Stomach (tissue), 9 donors: ENCODE data around the gene BNC2. TPM values are rescaled to one million over a fixed set of nuclear protein-coding genes. Genes with fewer than 3 reads are reported as not detected.
"Not testable (repeated sequence)": the region's sequence is repeated elsewhere in the genome, so short reads cannot be mapped to it uniquely, and the experiment has no call there.

Source experiments
- DNase-seq, 2 donors: peaks; one replicate each; pipeline versions ENCODE4 v3.0.0 to v3.0.0-alpha.2; 2013 to 2019
- H3K27ac ChIP-seq, 5 donors: fragments of 200-600 bp in 4 of 5; sonication (generic) in 4 of 5; one replicate each; pipeline ENCODE4 v1.5.1; 2013 to 2019; ENCODE audit warnings: mild to moderate bottlenecking in 1 of 5, moderate library complexity in 1 of 5
- H3K27me3 ChIP-seq, 3 donors: fragments of 200-600 bp; sonication (generic); one replicate each; pipeline ENCODE4 v1.5.1; 2017 to 2019; ENCODE audit warnings: mixed run types in 1 of 3
- H3K36me3 ChIP-seq, 4 donors: fragments of 200-600 bp; sonication (generic); 1 replicate in 3 of 4; 2 replicates in 1 of 4; pipeline ENCODE4 v1.5.1; 2016 to 2019
- H3K4me1 ChIP-seq, 4 donors: fragments of 200-600 bp; sonication (generic); one replicate each; pipeline ENCODE4 v1.5.1; 2016 to 2019
- H3K4me3 ChIP-seq, 4 donors: fragments of 200-600 bp; sonication (generic) in 3 of 4; one replicate each; pipeline ENCODE4 v1.5.1; 2016 to 2019; ENCODE audit warnings: mild to moderate bottlenecking in 1 of 4
- H3K9me3 ChIP-seq, 4 donors: fragments of 200-600 bp; sonication (generic); one replicate each; pipeline ENCODE4 v1.5.1; 2016 to 2019
- EP300 ChIP-seq: sonication (generic); formaldehyde crosslinking; IDR thresholded peaks from one replicate; pipeline ENCODE4 v1.6.1; 2017; ENCODE audit warnings: antibody characterized with exemption
- POLR2A ChIP-seq, 4 donors: fragments of 450-650 bp; IDR thresholded peaks; one replicate each; pipeline ENCODE4 v1.6.1; 2016; ENCODE audit warnings: antibody characterized with exemption in 4 of 4, control low read depth in 2 of 4, mild to moderate bottlenecking in 1 of 4, moderate library complexity in 1 of 4
- POLR2AphosphoS5 ChIP-seq, 3 donors: sonication (generic); formaldehyde crosslinking; IDR thresholded peaks; one replicate each; pipeline ENCODE4 v1.6.1; 2016; ENCODE audit warnings: antibody characterized with exemption in 3 of 3
- WGBS, 5 donors: extraction: QIAGEN DNeasy Blood & Tissue Kit in 3 of 5; methylation state at CpG; one replicate each; pipeline versions ENCODE4 v1.1.5 to v1.1.7; 2013 to 2018; 5-methylcytosine and 5-hydroxymethylcytosine counted together
- intact Hi-C: fragments of 100-400 bp; cut with DNase I; formaldehyde crosslinking; loops from one replicate; pipeline ENCODE4 v1.15.1; 2023; ENCODE audit warnings: low total_unique reads
- polyA plus RNA-seq, 3 donors: library from polyadenylated mRNA; stranded (reverse); fragments of 200-250 nt; gene quantifications; one replicate each; pipeline ENCODE4 v1.2.3, GENCODE V29; 2013
- total RNA-seq, 5 donors: library from RNA; depleted of rRNA; stranded (reverse); fragments of >200 nt; gene quantifications; one replicate each; pipeline versions ENCODE4 v1.1.0 to v1.2.3, GENCODE V29; 2014 to 2016
- TF ChIP-seq, protein P1 (sequence below), 7 experiments: fragments of 450-650 bp in 4 of 7; fragments of 200-600 bp in 3 of 7; sonication (generic) in 3 of 7; IDR thresholded peaks; one replicate each; pipeline ENCODE4 v1.5.1; 2016 to 2019; ENCODE audit warnings: antibody characterized with exemption in 7 of 7, control low read depth in 2 of 7, mild to moderate bottlenecking in 1 of 7
- donor health status: healthy with polysubstance abuse.
- donor health status: Bipolar disorder and iron deficiency.
- donor health status: healthy.

BNC2 gene
- total and polyA plus RNA-seq, 8 donors: 1.1 to 60.7 (median 7.6) TPM

DNA sequence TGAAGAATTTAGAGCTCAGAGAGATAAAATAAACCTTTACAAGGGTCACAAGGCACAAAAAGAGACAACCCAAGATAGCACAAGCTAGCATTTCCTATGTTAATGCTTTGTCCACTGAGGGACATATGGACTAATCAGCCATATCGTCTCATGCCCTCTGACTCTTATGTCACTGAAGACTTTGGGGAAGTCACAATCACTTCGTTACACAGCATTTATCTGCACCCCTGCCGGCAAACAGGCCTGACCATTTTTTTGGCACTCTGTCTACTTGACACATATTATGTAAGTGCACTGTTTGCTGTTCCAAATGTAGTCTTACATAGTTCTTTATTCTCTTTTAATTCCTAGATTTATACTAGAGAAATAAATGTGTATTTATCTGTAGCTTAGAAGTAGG lies 13.9 kb upstream of the BNC2 start:
- Histone ChIP-seq H3K36me3 (no peaks in the 10 kb centered on the region), H3K27me3 (no peaks in the 10 kb centered on the region), H3K9me3 (no peaks in the 10 kb centered on the region), H3K4me3 (no peak overlapping the region), H3K27ac (peak overlapping the region in 3 of 5 donors; percentile 37 to 55 (median 43)), H3K4me1 (peaks cover 0 to 12% (median 3%) of the 10 kb centered on the region in 4 donors)
- DNase-seq: no peak
- TF ChIP-seq, protein P1, sequence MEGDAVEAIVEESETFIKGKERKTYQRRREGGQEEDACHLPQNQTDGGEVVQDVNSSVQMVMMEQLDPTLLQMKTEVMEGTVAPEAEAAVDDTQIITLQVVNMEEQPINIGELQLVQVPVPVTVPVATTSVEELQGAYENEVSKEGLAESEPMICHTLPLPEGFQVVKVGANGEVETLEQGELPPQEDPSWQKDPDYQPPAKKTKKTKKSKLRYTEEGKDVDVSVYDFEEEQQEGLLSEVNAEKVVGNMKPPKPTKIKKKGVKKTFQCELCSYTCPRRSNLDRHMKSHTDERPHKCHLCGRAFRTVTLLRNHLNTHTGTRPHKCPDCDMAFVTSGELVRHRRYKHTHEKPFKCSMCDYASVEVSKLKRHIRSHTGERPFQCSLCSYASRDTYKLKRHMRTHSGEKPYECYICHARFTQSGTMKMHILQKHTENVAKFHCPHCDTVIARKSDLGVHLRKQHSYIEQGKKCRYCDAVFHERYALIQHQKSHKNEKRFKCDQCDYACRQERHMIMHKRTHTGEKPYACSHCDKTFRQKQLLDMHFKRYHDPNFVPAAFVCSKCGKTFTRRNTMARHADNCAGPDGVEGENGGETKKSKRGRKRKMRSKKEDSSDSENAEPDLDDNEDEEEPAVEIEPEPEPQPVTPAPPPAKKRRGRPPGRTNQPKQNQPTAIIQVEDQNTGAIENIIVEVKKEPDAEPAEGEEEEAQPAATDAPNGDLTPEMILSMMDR (IDR thresholded peaks at IDR 0.05): no peak
- TF ChIP-seq EP300: no peak
- TF ChIP-seq POLR2AphosphoS5 (IDR thresholded peaks at IDR 0.05): no peak
- no peak for TF ChIP-seq POLR2A (IDR thresholded peaks at IDR 0.05)
- intact Hi-C loops: no loop called here
- 24 to 44% (median 39%) methylated on average over 3 of the region's 3 CpGs for WGBS, 5 donors

DNA sequence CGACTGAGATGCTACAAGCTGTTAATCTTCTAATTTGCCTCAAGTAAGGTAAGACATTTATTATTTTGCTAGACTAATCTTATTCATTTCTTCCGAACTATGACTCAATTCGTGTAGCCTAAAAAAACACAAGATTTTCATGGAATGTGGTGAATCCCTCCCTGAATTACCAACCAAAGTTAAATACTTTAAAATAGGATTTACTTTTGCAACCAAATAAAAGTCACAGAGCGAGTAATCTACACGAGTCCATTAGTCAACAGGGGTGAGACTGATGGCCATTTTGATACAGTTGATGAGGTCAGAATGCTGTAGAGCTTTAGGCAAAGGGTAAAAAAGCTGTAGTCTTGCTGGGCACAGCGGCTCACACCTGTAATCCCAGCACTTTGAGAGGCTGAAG lies 13.1 kb upstream of the BNC2 start:
- H3K4me1 ChIP-seq: peaks cover 0 to 12% (median 3%) of the 10 kb centered on the region in 4 donors
- TF ChIP-seq POLR2A (IDR thresholded peaks at IDR 0.05): no peak
- TF ChIP-seq, protein P1 (IDR thresholded peaks at IDR 0.05): no peak
- TF ChIP-seq EP300: no peak
- TF ChIP-seq POLR2AphosphoS5 (IDR thresholded peaks at IDR 0.05): no peak
- H3K27me3 ChIP-seq: no peaks in the 10 kb centered on the region
- intact Hi-C loops: no loop called here
- no peak overlapping the region for H3K4me3 ChIP-seq
- DNase-seq: no peak
- 75 to 83% (median 77%) methylated on average over 6 of the region's 6 CpGs for WGBS, 5 donors
- H3K27ac ChIP-seq: no peak overlapping the region
- H3K9me3 ChIP-seq: no peaks in the 10 kb centered on the region
- H3K36me3 ChIP-seq: no peaks in the 10 kb centered on the region

DNA sequence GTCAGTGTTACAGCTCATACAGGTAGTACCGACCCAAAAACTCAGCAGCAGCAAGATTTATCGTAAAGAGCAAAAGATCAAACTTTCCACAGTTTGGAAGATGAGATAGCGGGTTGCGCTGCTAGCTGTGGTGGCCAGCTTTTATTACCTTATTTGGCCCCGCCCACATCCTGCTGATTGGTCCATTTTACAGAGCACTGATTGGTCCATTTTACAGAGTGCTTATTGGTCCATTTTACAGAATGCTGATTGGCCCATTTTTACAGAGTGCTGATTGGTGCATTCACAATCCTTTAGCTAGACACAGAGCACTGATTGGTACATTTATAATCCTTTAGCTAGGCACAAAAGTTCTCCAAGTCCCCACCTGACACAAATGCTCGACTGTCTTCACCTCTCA lies 12.0 kb upstream of the BNC2 start:
- DNase-seq, H3K27ac ChIP-seq, H3K4me3 ChIP-seq, H3K27me3 ChIP-seq, intact Hi-C loops, H3K36me3 ChIP-seq, H3K9me3 ChIP-seq: not testable (repeated sequence)
- peaks cover 0 to 12% (median 3%) of the 10 kb centered on the region in 4 donors for H3K4me1 ChIP-seq
- WGBS, 5 donors: 83 to 92% (median 86%) methylated on average over 6 of the region's 6 CpGs

DNA sequence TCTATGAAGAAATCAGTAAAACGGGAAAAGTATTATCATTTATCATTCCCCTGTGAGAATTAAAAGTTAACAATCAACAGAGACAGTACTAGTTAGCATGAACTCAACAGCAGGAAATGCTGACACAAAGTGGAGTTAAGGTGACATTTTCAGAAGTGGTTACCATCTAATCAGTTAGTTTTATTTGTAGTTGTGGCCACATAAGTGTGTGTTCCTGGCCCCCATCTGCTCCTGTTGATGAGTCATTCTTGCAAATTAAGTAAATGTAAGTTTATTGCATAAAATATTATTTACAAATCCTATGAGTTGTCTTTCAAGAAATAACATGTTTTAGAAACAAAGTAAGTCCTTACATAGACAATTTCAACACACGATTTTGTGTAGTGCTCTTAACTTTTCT lies 8.9 kb upstream of the BNC2 start:
- Histone ChIP-seq H3K9me3 (no peaks in the 10 kb centered on the region), H3K4me3 (no peak overlapping the region), H3K4me1 (peaks cover 0 to 4% (median 1%) of the 10 kb centered on the region in 4 donors), H3K36me3 (no peaks in the 10 kb centered on the region), H3K27me3 (no peaks in the 10 kb centered on the region), H3K27ac (no peak overlapping the region)
- WGBS, 5 donors: 55 to 62% (median 58%) methylated on average over 2 of the region's 2 CpGs
- DNase-seq: no peak
- TF ChIP-seq EP300: no peak
- TF ChIP-seq POLR2A (IDR thresholded peaks at IDR 0.05): no peak
- TF ChIP-seq POLR2AphosphoS5 (IDR thresholded peaks at IDR 0.05): no peak
- TF ChIP-seq, protein P1 (IDR thresholded peaks at IDR 0.05): no peak
- intact Hi-C loops: no loop called here

DNA sequence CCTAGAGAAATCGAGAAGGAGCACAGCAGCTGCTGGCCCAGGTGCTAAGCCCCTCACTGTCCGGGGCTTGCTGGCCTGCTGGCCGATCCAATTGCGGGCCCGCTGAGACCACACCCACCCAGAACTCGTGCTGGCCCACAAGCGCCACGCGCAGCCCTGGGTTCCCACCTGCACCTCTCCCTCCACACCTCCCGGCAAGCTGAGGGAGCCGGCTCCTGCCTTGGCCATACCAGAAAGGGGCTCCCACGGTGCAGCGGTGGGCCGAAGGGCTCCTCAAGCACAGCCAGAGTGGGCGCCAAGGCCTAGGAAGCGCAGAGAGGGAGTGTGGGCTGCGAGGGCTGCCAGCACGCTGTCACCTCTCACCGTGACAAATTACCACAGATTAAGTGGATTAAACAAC lies 6.8 kb upstream of the BNC2 start:
- Histone ChIP-seq H3K9me3 (no peaks in the 10 kb centered on the region), H3K4me1 (peaks cover 0 to 6% (median 1%) of the 10 kb centered on the region in 4 donors), H3K27ac (no peak overlapping the region), H3K4me3 (no peak overlapping the region), H3K27me3 (peaks cover 0 to 7% (median 0%) of the 10 kb centered on the region in 3 donors), H3K36me3 (no peaks in the 10 kb centered on the region)
- no peak for DNase-seq
- 81 to 94% (median 87%) methylated on average over 16 to 19 of the region's 19 CpGs for WGBS, 5 donors
- intact Hi-C loops: no loop called here
- TF ChIP-seq POLR2AphosphoS5 (IDR thresholded peaks at IDR 0.05): no peak
- no peak for TF ChIP-seq EP300
- TF ChIP-seq, protein P1 (IDR thresholded peaks at IDR 0.05): no peak
- no peak for TF ChIP-seq POLR2A (IDR thresholded peaks at IDR 0.05)
